HL-60 (cell line): Measurements from ENCODE around the gene TUBA1C.

Experiments used
- DNase-seq, 2 experiments: peaks; one replicate each; pipeline ENCODE4 v3.0.0-alpha.2; 2010 to 2020; ENCODE audit warnings: low read depth in 1 of 2, low spot score in 1 of 2
- H3K27ac ChIP-seq: fragments of 250-450 bp; sonication (Bioruptor Pico); replicated peaks from 2 replicates; pipeline ENCODE4 v1.5.1; 2020; ENCODE audit warnings: mild to moderate bottlenecking, moderate library complexity
- H3K27me3 ChIP-seq: fragments of 250-450 bp; sonication (Bioruptor Pico); 2 replicates; pipeline ENCODE4 v1.5.1; 2021; ENCODE audit warnings: mild to moderate bottlenecking, moderate library complexity; ENCODE audit not compliant: insufficient read depth, poor library complexity, severe bottlenecking
- H3K4me3 ChIP-seq: replicated peaks from 2 replicates; pipeline ENCODE4 v1.5.1; 2011; ENCODE audit warnings: mild to moderate bottlenecking, control low read depth, low read length; ENCODE audit not compliant: insufficient read depth
- GABPA ChIP-seq: IDR thresholded peaks from 2 replicates; pipeline ENCODE4 v1.6.1; 2012; ENCODE audit warnings: low read depth
- POLR2AphosphoS5 ChIP-seq: IDR thresholded peaks from 2 replicates; pipeline ENCODE4 v1.6.1; 2012; ENCODE audit warnings: low read depth
- SPI1 ChIP-seq: IDR thresholded peaks from 2 replicates; pipeline ENCODE4 v1.6.1; 2012; ENCODE audit warnings: low read depth, mild to moderate bottlenecking, borderline replicate concordance
- TF ChIP-seq, protein P1 (sequence below): IDR thresholded peaks from one replicate; pipeline ENCODE4 v1.5.1; 2011; ENCODE audit warnings: low read length, control low read depth, inconsistent platforms; ENCODE audit not compliant: insufficient read depth
- TF ChIP-seq, protein P2 (sequence below): IDR thresholded peaks from 2 replicates; pipeline ENCODE4 v1.6.1; 2012; ENCODE audit warnings: low read depth; ENCODE audit not compliant: insufficient replicate concordance

TUBA1C gene

DNA sequence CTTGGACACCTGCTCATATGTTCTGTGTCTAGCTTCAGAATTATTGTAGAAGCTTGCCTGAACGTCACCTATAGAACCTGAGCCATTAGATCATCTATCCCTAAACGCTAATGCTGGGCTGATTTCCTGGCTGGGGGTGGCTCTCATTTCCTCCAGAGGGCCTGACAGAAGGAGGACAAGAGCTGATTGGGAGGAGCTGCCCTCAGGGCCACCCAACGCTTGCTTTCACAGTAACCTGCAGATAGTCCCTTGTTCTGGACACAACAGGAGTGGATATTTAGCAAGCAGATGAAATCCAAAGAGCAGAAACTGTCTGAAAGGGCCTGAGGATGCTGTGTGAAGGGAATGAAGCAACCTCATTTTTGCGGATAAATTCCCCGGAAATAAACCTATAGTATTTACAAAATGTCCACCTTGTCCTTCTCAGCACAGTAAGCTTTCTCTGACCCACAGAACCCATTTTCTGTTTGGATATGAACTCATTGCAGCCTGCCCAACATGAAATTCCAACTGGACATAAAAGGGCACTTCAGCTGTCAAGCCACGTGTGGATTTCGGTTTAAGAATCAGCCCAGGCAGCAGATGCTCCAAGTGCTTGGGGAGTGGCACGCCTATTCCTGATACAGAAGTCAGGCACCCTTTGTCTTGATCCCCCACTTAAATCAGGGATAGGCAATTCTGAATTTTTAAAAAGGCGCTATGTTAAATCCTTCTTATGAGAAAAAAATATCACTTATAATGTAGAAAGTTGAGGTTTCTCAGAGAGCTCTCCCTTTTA, 32.8 kb upstream of the TUBA1C start:
- TF ChIP-seq, protein P1, sequence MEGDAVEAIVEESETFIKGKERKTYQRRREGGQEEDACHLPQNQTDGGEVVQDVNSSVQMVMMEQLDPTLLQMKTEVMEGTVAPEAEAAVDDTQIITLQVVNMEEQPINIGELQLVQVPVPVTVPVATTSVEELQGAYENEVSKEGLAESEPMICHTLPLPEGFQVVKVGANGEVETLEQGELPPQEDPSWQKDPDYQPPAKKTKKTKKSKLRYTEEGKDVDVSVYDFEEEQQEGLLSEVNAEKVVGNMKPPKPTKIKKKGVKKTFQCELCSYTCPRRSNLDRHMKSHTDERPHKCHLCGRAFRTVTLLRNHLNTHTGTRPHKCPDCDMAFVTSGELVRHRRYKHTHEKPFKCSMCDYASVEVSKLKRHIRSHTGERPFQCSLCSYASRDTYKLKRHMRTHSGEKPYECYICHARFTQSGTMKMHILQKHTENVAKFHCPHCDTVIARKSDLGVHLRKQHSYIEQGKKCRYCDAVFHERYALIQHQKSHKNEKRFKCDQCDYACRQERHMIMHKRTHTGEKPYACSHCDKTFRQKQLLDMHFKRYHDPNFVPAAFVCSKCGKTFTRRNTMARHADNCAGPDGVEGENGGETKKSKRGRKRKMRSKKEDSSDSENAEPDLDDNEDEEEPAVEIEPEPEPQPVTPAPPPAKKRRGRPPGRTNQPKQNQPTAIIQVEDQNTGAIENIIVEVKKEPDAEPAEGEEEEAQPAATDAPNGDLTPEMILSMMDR = no peak
- TF ChIP-seq POLR2AphosphoS5 (no peak), GABPA (no peak), SPI1 (no peak)
- TF ChIP-seq, protein P2, sequence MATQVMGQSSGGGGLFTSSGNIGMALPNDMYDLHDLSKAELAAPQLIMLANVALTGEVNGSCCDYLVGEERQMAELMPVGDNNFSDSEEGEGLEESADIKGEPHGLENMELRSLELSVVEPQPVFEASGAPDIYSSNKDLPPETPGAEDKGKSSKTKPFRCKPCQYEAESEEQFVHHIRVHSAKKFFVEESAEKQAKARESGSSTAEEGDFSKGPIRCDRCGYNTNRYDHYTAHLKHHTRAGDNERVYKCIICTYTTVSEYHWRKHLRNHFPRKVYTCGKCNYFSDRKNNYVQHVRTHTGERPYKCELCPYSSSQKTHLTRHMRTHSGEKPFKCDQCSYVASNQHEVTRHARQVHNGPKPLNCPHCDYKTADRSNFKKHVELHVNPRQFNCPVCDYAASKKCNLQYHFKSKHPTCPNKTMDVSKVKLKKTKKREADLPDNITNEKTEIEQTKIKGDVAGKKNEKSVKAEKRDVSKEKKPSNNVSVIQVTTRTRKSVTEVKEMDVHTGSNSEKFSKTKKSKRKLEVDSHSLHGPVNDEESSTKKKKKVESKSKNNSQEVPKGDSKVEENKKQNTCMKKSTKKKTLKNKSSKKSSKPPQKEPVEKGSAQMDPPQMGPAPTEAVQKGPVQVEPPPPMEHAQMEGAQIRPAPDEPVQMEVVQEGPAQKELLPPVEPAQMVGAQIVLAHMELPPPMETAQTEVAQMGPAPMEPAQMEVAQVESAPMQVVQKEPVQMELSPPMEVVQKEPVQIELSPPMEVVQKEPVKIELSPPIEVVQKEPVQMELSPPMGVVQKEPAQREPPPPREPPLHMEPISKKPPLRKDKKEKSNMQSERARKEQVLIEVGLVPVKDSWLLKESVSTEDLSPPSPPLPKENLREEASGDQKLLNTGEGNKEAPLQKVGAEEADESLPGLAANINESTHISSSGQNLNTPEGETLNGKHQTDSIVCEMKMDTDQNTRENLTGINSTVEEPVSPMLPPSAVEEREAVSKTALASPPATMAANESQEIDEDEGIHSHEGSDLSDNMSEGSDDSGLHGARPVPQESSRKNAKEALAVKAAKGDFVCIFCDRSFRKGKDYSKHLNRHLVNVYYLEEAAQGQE = no peak
- H3K27me3 ChIP-seq = no peaks in the 10 kb centered on the region

DNA sequence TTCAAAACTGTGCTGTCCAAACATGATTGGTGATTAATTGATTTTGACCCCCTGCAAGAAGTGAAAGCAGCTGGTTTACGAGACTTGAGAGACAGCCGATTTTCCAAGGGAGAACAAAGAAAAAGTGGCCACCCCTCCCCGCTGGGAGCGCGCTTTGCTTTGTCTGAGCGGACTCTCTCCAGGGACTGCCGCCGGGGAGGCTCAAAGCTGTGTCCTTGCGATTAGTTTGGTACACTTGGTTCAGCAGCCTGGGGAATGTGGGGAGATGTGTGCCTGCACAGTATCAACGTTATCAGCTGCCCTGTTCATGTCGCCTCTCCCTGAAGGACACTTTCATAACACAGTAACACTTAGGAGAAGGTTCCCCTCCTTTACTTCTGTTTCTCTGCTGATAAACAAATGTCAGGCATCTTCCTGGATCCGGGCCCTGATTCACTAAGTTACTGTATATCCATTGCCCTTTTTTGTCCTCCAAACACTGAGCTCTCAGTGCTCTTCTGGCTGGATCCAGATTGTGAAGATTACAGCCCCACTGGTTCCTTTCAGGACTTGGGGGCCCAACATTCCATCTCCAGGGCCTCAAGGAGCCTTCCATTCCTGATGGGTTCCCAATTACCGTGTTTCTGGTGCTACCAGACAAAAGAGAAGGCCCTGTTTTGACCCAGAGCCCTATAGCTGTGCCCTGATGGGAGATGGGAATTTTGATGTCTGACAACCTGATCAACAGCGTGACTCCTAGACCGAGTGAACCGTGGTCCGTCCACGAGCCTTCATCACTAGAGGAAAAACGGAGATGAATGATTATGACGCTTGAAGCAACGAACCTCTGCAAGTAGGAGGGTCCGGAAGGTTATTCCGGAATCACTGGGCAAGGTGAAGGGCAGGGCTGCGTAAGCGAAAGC, 31.7 kb upstream of the TUBA1C start:
- peak in 1 of 2 experiments; percentile 28 for DNase-seq
- peak overlapping the region; percentile 35 for H3K4me3 ChIP-seq
- no peaks in the 10 kb centered on the region for H3K27me3 ChIP-seq
- TF ChIP-seq GABPA (no peak), SPI1 (no peak), POLR2AphosphoS5 (peak; percentile 89; the same call in 1 of the 2 replicates)
- TF ChIP-seq, protein P1 = no peak
- TF ChIP-seq, protein P2 = no peak
- peak overlapping the region; percentile 97 for H3K27ac ChIP-seq

More for the DNA sequence above, 32.8 kb upstream of the TUBA1C start:
- DNase-seq = no peak
- Histone ChIP-seq H3K27ac (peak overlapping the region; percentile 97), H3K4me3 (no peak overlapping the region)

DNA sequence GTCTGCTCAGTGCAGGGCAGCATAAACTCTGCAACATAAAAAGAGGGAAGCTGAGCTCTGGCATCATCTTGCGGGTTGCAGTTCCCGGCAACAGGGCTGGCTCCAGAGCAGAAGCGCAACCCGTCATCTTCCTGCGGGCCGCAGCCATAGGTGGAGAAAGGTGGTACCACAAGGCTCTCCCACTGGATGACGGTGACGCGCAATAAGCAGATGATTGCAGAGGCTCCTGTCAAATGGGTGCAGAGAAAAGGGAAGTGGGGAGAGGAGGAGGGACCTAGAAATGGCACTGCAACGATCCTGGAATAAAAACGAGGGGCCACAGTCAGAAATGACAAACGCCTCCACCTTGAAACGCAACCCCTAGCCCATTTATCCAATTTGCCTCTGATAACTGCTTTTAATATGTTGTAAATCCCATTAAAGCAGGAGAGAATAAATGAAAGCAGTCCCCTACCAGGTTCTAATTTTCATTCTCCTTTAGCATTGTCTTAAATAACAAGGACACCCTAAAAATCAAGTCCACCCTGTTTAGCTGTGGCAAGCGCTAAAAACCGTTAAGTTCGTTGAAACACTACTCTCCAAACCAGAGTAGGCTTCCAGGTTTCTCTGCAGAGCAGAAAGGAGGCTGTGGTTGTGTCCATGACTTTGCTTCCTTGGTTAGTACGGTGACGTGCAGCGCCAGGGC, 30.9 kb upstream of the TUBA1C start:
- peak; percentile 99 for DNase-seq
- Histone ChIP-seq H3K27me3 (no peaks in the 10 kb centered on the region), H3K4me3 (peak overlapping the region; percentile 35), H3K27ac (peak overlapping the region; percentile 97)
- TF ChIP-seq GABPA (no peak), SPI1 (peak; percentile 99)
- TF ChIP-seq, protein P2 = peak; percentile 56
